ENCODE measurements around the gene AMIGO2.

Gene AMIGO2

GRCh38 chr12:47085815-47086252 is 6.1 kb upstream of the AMIGO2 start:
- peak; percentile 22 for DNase-seq (ENCODE audit: low spot score)
- no peak for TF ChIP-seq CTCF (IDR thresholded peaks at IDR 0.05; ENCODE audit: extremely low read depth, missing control alignments)

- TF ChIP-seq CTCF (IDR thresholded peaks at IDR 0.05; ENCODE audit: extremely low read depth, missing control alignments) = no peak
Measured at GRCh38 chr12:47084172-47084571, 4.4 kb upstream of the AMIGO2 start.

GRCh38 chr12:47082796-47083621 is 3.2 kb upstream of the AMIGO2 start:
- TF ChIP-seq CTCF (IDR thresholded peaks at IDR 0.05; ENCODE audit: extremely low read depth, missing control alignments) = no peak
- no peak for DNase-seq (ENCODE audit: low spot score)

More at GRCh38 chr12:47084172-47084571, 4.4 kb upstream of the AMIGO2 start:
- DNase-seq (ENCODE audit: low spot score) = no peak

GRCh38 chr12:47082283-47082682 is 2.5 kb upstream of the AMIGO2 start:
- no peak for DNase-seq (ENCODE audit: low spot score)
- no peak for TF ChIP-seq CTCF (IDR thresholded peaks at IDR 0.05; ENCODE audit: extremely low read depth, missing control alignments)

GRCh38 chr12:47080725-47081502 is 1.2 kb upstream of the AMIGO2 start:
- no peak for TF ChIP-seq CTCF (IDR thresholded peaks at IDR 0.05; ENCODE audit: extremely low read depth, missing control alignments)
- DNase-seq (ENCODE audit: low spot score) = peak; percentile 44

GRCh38 chr12:47079981-47080724 is 394 bp upstream of the AMIGO2 start:
- TF ChIP-seq CTCF (IDR thresholded peaks at IDR 0.05; ENCODE audit: extremely low read depth, missing control alignments) = no peak
- DNase-seq (ENCODE audit: low spot score) = peak; percentile 63

Measured in GM20000 (cell line).